ENCODE measurements around the gene FBXO41.
"Not testable (repeated sequence)": the region's sequence is repeated elsewhere in the genome, so short reads cannot be mapped to it uniquely, and the experiment has no call there.

FBXO41 gene

DNA sequence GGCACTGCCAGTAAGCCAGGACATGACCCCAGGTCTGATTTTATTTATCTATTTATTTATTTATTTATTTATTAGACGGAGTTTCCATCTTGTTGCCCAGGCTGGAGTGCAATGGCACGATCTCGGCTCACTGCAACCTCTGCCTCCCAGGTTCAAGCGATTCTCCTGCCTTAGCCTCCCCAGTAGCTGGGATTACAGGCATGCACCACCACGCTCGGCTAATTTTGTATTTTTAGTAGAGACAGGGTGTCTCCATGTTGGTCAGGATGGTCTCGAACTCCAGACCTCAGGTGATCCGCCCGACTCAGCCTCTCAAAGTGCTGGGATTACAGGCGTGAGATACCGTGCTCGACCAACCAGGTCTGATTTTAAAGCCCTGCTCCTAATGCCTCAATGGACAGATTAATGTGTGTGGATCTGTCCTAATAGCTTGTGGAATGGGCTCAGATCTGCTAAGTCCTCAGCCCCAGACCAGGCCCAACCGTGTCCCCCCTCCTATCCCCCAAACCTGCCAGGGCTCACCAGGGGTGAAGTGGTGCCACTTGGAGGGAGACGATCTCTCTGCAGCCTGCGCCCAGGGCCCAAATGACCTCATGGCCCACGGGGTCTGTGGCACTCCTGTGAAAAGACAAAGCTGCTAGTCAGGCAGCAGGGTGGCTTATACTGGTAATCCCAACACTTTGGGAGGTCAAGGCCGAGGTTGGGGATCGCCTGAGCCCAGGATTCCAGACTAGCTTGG is 21.4 kb downstream of the FBXO41 start:
- not testable (repeated sequence) for DNase-seq

DNA sequence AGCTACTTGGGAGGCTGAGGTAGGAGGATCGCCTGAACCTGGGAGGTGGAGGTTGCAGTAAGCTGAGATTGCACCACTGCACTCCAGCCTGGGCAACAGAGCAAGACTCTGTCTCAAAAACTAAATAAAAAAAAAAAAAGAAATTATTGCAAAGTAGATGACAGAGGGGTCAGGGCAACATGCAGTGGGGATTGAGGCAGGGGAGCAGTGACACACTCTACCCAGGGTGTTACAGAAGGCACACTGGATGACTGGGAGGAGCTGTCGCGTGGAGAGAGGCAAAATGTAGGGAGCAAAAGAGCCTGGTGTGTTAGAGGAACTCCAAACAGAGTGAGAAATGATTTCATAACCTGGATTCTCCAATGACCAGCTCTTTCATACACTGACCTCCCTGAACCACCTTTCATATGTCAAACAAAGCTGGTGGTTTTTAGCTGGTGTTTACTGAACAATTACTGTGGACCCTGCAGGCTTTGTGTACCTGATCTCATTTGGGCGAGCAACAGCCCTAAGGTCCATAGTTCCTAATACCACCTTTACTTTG is 22.1 kb downstream of the FBXO41 start:
- no peak for DNase-seq

DNA sequence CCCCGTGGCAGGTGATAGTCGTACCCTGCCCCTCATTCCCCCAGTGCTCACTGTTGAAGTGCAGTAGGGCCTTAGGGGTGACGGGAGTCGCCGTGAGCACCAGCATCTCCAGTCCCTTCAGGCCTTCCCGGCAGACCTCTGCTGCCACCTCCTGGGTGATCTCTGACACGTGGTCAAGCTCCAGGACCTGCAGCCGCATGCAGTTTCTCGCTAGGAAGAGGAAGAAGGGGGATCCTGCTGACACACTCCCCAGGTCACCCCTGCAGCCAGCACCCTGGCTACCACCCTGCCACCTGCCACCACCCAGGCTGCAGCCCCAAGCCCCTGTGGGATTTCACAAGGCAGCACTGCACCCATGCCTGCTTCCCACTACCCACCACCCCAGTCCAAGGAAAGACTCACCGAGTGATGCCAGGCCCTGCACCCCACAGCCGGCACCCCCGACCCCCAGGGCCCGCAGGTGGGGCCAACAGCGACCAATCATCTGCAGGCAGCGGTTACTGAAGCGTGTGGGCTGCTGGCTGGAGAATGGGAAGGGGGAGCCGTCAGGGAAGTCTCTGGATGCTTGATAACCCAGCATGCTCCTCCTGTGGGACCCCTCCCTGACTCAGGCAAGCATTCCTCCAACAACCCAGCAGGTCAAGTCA is 23.8 kb downstream of the FBXO41 start:
- DNase-seq: peak in 16 of 56 donors; percentile 8 to 57 (median 22)

DNA sequence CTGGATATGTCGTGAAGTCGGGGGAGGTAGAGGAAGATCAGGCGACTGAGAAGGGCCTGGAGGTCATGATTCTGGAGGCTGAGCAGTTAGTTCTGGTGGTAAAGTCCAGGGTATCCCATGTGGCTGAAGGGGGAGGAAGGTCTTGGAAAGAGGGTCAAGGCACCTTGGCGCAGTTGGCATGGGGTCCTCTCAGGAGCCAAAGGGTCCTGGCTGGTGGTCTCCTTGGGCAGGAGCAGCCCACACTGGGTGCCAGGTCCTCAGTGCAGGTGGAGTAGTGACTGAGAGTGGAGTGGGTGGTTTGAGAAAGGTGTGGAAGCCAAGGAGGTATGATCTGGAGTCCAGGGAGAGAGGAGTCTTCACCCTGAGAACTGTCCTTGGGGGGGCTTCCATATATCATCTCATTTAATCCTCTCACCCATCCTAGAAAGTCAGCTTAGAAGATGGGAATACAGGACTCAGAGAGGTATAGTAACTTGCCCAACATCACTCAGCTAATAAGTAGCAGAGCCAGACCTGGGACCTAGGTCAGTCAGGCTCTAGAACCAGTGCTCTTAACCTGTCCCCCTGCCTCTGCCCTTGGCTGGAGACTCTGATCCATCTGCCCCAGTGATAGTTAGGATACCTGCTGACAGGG is 24.5 kb downstream of the FBXO41 start:
- DNase-seq: no peak

DNA sequence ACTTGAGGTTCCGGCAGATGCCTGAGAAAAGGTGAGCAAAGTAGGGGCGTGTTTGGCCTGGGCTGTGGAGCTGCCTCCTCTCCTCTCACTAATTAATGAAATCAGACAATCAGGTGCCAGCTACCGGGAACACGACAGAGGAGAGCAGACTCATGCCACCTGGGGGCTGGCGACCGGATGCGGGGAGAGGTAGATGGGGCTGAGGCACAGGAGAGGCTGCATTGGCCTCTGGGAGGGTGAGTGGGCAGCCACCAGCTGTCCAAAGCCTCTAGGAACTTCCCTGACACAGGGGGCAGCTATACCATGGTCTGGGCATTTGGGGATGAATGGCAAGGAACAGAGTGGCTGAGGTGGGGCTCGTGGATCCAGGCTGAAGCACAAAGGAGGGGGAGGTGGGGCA is 25.0 kb downstream of the FBXO41 start:
- no peak for DNase-seq

DNA sequence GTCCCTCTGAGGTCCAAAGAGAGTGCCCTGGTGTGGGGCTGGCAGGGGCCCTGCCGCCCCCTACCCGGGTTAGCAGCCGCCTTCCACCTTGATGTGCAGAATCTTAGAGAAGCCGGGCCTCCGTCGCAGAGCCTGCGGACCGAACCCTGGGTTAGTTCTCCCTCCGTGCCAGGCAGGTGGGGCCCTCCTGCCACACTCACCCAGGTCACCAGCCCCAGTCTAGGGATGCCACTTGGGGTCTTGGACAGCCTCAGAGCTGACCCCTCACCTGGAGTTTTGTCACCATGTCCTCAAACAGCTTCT is 25.4 kb downstream of the FBXO41 start:
- no peak for DNase-seq

DNA sequence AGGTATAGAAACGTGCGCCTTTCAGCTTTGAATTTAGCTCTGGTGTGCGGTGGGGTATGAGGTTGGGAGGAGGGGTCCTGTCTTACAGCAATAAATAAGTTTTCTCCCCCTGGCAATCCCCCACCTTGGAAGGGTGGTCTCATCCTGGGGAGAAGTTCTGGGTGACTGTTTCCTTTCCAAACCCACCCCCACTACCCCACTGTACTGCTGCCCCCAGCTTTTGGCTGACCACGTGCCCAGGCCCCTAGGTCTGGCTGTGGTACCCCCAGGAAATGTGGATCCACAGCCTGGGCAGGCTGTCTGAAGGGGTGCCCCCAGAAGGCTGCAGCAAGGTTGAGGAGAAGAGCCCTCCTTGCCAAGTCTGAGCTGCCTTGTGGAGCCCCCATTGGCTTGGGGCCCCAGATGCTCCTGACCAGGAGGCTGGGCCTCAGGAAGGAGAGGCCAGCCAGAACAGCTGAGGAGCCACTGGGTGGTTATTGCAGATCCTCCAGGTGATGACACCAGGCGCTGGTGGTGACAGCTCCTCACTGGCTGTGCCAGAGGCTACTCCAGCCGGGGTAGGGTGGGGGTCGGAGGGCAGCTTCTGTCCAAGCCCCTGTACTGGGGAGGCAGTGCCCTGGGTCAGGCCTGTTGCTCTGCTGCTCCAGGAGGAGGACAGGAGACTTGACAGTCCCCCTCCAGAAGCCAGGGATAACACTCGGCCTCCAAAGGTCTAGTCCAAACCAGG is 25.9 kb downstream of the FBXO41 start:
- DNase-seq: no peak

DNA sequence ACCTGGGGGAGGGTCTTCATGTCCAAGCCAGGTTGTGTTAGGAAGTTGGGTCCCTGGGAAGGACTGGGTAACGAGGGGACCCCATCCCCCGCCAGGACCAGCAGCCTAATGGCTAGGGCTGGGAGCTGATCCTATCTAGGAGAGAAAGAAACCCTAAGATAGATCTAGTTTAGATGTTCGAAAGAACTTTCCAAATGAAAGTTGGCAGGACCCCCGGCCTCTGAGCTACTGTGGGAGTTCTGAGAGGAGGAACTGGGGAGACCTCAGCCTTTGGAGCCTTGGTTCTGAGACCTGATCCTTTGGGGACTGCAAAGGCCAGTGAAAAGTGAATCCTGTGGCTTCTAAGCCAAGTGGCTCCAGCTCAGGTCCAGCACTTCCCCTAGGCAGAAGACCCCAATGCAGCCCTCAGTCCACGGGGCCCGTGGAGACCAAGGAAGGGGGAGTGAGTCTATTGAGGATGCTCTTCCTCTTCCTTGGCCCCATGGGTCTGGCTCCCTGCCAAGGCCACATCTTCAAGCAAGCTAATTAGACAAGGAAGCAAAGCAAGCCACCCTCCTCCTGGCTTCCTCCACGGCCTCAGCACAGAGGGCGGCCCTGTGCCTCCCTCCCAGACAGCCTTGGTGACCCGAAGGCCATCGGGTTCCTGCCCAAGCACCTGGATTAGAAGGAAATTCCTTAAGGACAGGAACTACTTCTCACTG is 26.7 kb downstream of the FBXO41 start:
- no peak for DNase-seq

DNA sequence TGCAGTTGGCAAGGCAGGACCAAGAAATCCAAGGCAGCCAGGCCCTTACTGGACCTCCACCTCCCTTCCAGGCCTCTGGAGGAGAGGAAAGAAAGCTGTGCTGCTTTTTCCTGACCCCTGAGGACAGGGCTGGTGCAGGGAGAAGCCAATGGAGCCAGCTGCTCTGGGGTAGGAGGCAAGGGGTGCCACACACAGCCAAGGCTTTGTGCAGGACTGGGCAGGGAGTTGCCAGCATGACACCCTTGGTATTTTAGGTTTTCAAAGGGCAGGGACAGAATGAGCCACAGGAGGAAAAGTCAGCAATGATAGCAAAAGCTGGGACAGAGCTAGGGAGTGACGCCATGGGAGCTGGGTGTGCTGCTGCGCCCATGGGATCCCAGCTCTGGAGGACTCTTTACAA is 27.3 kb downstream of the FBXO41 start:
- no peak for DNase-seq

DNA sequence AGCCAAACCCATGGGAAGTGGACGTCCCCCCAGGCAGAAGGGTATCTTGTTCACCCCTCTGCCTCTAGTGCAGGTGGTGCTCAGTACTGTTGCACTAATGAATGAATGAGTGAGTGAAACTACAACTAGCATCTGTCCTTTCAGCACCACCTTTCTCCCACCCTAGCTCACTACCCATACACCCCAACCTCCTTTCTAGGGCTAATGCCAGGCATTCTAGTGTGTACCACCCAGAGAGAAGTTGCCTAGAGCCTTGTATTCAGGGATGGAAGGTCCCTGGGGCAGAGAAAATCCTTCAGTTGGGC is 27.7 kb downstream of the FBXO41 start:
- DNase-seq: no peak

DNA sequence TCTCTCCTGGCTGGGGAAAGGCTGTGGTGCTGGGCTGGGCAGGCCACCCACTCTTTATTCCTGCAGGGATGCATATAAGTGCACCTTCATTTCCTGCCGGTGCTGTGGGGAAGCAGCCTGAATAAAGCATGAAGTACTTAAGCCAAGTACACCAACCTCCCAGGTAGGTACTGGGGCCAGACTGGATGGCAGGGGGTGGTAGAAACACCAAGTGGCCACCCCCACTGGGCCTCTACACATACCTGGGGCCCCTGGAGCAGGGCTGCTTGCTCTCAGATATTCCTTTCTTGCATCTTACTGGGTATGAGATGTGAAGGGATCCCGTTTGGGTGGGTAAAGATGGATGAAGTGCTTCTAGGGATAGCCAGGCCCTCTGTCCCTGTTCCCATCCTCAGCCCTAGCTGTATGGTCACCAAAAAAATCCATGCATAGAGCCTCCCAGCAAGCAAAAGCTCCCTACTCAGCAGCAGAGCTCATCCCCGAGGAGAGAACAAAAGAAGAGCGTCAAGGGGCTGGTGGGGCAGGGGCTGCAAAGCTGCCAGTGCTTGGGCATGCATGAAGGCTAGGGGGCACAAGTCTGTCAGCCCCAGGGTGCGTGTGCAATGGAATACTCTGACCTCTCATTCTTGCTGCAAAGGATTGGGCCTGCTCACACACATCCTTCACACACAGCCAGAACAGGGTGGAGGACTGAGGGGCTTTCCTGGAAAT is 28.2 kb downstream of the FBXO41 start:
- no peak for DNase-seq

DNA sequence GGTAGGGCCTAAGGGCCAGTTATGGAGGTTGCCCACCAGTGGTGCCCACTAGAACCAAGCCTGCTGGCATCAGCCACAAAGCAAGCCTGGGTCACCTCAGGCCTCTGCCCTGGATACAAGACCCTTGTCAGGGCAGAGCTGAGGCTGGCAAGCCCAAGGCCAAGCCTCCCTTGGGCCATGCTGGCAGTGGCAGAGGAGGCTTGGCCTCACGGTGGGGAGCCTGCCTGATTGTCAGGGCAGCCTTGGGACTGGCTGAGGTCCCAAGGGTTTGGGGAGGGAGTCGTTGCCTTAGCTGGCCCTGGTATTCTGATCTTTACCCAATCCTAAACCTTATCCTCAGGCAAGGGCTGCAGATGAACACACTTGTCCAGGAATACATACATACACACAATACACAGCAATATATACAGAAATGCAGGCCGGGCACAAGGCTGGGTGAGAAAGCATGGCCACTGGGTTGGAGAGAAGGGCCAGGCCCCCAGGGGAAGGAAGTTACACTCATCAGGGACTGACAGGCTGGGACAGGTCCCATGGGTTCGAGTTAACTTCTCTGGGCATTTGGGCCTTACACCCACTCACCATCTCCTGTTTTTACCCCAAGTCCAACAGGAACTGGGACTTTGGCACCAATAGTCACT is 29.2 kb downstream of the FBXO41 start:
- DNase-seq: no peak

DNA sequence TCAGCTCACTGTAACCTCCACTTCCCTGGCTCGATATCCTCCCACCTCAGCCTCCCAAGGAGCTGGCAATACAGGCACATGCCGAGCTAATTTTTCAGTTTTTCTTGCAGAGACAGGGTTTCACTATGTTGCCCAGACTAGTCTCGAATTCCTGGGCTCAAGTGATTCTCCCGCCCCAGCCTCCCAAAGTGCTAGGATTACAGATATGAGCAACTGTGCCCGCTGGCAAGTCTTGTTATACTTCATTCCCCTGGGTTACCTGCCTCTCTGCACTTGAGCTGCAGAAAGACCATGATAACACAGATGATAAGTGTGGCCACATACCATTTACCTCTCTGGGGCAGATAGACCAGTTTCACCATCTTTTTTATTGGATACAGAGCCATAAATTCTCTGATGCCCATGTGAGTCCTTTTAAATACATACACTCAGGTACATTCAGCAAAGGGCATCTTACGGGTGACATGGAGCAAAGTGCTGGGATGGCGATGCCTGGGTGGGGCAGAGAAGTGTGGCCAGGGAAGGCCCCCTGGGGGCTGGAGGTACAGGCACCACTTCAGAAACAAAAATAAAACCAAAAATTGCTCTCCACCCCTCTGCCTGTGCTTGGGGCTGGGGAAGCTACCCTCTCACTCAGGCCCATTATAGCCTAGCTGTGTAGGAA is 29.8 kb downstream of the FBXO41 start:
- DNase-seq: no peak

DNA sequence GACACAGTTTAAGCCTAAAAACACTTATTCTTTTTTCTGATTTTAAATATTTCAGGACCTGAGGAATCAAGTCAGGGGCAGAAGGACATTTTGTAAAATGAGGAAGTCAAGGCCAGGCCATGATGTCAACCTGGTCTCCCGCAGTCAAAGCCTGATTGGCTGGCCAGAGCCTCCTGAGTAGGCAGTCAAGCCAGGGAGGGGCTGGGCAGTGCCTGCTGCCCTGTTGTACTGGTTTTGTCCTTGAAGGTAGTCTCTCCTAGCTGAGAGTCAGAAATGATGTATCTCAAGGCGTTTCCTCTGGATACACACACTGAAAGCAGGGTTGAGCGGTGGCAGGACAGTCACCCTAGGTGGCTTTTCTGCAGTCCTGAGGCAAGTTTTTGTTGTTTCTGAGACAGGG is 30.4 kb downstream of the FBXO41 start:
- no peak for DNase-seq

DNA sequence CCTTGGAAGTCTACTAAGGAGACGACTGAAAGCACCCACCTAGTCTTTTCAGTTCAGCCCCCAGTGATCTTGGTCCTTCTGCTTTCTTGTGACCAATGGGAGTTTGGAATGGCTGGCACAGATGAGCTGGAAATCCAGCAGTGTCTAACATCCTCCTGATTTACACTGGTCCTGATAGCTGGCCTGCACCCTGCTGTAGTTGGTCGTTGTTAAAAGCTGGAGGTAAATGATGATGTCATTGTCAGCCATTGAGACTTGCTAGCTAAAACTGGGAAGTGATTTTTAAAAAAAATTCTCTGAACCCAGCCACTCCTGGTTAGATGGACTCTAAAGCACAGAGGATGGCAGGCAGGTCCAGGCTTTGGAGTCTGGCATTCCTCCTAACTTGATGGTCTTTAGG is 30.9 kb downstream of the FBXO41 start:
- DNase-seq: no peak

DNA sequence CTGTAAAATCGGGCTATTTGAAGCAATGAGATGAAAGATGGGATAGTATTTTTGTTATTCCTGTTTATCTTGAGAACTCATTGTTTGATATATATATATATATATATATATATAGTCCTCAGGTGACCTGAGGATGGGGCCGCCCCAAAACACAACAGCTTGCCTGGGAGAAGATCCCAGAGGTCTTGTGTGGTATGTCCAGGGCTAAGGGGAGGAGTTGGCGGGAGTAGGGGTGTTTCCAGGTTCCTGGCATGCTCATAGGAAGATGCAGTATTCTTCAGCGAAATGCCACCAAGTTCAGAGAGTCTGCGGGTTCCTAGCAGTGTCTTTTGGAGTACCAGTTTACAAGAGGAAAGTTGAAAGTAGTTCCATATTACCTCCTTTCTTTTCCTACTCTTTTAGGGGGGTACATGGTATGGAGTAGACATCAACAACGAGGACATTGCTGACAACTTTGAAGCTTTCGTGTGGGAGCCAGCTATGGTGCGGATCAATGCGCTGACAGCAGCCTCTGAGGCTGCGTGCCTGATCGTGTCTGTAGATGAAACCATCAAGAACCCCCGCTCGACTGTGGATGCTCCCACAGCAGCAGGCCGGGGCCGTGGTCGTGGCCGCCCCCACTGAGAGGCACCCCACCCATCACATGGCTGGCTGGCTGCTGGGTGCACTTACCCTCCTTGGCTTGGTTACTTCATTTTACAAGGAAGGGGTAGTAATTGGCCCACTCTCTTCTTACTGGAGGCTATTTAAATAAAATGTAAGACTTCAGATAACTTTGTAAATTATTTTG is 31.8 kb downstream of the FBXO41 start:
- no peak for DNase-seq

DNA sequence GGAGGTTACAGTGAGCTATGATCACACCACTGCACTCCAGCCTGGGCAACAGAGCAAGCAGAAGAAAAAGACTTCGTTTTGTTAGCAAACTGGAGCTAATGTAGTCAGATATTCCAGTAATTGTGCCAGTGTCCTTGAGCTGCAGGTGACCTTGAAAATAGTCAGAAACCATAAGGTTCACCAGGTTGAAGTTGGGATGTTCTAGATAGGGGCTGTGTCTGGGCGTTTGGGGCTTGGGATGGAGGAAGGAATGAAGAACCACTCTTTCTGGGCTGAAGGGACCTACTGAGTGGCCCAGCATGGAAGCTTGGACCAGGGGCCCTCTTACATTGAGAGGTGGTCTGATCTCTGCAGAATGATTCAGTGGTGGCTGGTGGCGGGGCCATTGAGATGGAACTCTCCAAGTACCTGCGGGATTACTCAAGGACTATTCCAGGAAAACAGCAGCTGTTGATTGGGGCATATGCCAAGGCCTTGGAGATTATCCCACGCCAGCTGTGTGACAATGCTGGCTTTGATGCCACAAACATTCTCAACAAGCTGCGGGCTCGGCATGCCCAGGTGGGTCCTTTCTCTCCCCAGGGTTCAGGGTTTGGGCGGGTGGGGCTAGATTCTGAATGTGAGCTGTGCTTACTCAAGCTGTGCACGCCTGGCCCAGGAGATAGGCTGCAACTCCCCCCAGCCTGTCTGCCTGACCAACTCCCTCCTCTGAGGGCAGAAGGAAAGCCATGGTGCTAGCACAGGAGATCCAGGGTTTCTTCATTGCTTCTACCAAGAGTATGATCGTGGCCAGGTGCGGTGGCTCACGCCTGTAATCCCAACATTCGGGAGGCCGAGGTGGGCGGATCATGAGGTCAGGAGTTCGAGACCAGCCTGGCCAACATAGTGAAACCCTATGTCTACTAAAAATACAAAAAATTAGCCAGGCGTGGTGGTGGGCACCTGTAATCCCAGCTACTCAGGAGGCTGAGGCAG is 33.1 kb downstream of the FBXO41 start:
- no peak for DNase-seq

DNA sequence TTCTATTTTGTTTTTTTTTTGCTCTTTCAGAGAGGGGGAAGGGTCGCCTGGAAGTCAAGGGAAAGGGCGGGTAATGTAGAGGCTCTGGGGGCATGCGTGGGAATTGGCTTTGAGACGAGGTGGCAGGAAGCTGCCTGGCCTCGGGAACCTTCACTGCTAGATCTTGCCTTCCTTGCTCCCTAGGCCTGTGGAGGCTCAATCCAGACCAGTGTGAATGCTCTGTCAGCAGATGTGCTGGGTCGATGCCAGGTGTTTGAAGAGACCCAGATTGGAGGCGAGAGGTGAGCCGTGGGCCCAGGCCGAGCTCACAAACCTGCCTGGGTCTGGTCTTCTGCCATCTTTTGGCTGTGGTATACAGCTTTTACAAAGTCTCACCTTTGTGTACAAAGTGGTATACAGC is 34.6 kb downstream of the FBXO41 start:
- no peak for DNase-seq
